ENCODE results near the gene ADAM22.
"Not testable (repeated sequence)": the region's sequence is repeated elsewhere in the genome, so short reads cannot be mapped to it uniquely, and the experiment has no call there.

ADAM22 gene, protein sequence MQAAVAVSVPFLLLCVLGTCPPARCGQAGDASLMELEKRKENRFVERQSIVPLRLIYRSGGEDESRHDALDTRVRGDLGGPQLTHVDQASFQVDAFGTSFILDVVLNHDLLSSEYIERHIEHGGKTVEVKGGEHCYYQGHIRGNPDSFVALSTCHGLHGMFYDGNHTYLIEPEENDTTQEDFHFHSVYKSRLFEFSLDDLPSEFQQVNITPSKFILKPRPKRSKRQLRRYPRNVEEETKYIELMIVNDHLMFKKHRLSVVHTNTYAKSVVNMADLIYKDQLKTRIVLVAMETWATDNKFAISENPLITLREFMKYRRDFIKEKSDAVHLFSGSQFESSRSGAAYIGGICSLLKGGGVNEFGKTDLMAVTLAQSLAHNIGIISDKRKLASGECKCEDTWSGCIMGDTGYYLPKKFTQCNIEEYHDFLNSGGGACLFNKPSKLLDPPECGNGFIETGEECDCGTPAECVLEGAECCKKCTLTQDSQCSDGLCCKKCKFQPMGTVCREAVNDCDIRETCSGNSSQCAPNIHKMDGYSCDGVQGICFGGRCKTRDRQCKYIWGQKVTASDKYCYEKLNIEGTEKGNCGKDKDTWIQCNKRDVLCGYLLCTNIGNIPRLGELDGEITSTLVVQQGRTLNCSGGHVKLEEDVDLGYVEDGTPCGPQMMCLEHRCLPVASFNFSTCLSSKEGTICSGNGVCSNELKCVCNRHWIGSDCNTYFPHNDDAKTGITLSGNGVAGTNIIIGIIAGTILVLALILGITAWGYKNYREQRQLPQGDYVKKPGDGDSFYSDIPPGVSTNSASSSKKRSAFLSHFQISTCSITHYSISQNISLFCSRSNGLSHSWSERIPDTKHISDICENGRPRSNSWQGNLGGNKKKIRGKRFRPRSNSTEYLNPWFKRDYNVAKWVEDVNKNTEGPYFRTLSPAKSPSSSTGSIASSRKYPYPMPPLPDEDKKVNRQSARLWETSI

GRCh38 chr7:87933953-87934698, at the start of gene ADAM22:
Gene ADAM22 (plus strand): TSS chr7:87934251. CDS start chr7:87934466, 215 bp downstream.
- DNase-seq: peak; percentile 85

- no peak for DNase-seq
Observed at GRCh38 chr7:87885018-87885417, 49.0 kb upstream of the ADAM22 start.

- no peak for DNase-seq
Observed at GRCh38 chr7:87886875-87887274, 47.2 kb upstream of the ADAM22 start.

GRCh38 chr7:87895363-87895762, 38.7 kb upstream of the ADAM22 start:
- DNase-seq: no peak

DNA sequence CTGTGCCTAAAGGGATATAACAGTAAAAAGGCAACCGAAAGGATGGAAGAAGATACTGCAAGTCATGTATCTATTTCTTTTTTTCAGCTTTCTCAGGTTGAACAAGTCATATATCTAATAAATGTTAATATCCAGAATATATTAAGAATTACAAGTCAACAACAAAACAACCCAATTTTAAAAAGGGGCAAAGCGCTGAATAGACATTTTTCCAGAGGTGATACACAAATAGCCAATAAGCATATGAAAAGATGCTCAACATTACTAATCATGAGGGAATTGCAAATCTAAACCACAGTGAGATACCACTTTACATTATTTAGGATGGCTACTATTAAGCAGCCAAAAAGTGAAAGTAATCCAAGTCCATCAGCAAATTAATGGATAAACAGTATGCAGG, 34.8 kb upstream of the ADAM22 start:
- no peak for DNase-seq

GRCh38 chr7:87907136-87907906, 26.7 kb upstream of the ADAM22 start:
- DNase-seq: not testable (repeated sequence)

DNA sequence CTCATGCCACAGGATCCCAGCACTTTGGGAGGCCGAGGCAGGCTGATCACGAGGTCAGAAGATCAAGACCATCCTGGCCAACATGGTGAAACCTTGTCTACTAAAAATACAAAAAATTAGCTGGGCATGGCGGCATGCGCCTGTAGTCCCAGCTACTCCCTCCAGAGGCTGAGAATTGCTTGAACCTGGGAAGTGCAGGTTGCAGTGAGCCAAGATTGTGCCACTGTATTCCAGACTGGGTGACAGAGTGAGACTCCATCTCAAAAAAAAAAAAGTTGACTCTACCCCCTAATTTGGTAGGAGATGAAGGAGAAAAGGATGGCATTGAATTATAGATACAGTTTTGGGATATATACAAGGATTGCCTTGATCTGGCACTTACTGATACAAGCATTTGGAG, 25.2 kb upstream of the ADAM22 start:
- DNase-seq: not testable (repeated sequence)

DNA sequence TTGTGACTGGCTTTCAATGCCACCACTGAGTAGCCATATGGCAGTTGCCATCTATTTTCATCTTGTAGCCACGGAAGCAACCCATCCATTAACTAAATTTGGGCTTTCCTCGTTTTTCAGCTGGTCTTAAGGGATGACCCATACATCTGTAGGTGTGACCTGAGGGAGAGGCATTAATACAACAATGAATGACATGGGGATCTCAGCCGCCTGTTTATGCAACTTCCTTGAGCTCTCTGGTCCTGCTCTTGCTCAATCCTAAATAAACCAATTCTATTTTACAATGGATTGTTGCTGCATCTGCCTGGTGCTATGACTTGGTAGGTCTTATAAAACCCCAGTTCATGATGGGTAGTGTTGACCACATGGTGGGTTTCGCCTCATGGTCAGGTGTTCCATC, 21.9 kb upstream of the ADAM22 start:
- DNase-seq: no peak

DNA sequence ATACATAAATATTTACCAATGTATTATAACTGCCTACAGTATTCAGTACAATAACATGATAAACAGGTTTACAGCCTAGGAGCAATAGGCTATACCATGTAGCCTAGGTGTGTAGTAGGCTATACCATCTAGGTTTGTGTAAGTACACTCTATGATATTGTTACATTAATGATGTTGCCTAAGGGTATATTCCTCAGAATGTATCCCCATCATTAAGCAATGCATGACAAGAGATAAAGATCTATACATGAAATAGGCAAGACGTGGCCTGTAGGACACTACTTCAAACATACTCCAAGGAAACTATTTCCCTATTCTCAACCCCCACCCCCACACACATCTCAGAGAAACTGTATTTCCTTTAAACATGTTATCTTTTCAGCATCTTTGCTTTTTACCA, 15.3 kb upstream of the ADAM22 start:
- no peak for DNase-seq

DNA sequence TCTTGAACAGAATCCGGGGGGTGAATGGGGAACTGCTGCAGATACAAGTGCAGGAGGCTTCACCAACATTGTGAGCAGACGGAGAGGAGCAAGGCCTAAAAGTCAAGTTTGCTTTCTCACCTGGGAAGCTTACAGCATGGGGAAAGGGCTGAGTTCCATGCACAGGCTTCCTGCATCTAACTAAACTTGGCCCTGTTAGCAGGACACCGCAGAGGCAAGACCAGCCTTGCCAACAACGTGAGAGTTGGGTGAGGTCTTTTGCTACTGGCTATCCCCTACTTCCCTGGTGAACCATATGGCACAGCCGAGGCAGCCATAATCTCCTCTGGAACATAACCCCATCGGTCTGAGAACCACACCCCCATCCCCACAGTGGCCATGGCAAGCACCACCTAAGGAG, 14.2 kb upstream of the ADAM22 start:
- DNase-seq: no peak

GRCh38 chr7:87920578-87920977, 13.5 kb upstream of the ADAM22 start:
- no peak for DNase-seq

DNA sequence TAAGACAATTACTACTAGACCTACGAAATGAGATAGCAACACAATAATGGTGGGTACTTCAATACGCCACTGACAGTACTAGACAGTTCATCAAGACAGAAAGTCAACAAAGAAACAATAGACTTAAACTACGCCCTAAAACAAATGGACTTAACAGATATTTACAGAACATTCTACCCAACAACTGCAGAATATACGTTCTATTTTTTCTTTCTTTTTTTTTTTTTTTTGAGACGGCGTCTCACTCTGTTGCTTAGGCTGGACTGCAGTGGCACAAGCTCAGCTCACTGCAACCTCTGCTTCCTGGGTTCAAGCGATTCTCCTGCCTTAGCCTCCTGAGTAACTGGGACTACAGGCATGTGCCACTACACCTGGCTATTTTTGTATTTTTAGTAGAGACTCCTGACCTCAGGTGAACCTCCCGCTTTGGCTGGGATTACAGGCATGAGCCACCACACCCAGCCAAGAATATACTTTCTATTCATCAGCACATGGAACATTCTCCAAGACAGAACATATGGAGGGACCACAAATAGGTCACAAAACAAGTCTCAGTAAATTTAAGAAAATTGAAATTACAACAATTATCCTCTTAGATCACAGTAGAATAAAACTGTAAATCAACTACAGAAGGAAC, 11.2 kb upstream of the ADAM22 start:
- DNase-seq: not testable (repeated sequence)

DNA sequence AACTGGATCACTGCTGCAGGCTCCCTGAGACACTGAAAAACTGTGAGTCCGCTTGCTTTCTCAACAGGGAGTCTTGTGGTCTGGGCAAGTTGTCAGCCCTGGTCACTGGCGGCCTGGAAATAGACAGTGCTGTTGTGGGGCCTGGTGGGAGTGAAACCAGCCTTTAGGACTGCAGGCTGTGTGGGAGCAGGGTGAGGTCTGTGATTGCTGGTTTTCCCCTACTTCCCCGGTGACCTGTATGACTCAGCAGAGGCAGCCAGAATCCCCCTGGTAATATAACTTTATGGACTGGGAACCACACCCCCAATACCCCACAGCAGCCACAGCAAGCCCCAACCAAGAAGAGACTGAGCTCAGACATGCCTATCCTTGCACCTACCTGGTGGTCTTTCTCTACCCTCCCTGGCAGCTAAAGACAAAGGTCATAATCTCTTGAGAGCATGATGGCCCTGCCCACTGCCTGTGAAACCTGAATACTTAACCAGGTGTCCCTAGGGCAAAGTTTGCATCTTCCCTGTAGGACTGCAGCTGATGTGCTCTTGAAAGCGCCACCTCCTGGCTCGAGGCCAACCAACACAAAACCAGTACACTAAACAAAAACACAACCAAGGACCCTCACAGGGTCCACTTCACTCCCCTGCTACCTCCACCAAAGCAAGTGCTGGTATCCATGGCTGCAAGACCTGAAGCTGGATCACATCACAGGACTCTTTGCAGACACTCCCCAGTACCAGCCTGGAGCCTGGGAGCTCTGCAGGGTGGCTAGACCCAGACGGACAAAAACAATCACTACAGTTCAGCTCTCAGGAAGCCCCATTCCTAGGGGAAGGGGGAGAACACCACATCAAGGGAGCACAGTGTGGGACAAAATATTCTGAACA, 7.2 kb upstream of the ADAM22 start:
- no peak for DNase-seq

GRCh38 chr7:87933605-87933952, 472 bp upstream of the ADAM22 start:
- no peak for DNase-seq

GRCh38 chr7:87934699-87935383, 790 bp downstream of the ADAM22 start:
- no peak for DNase-seq

DNA sequence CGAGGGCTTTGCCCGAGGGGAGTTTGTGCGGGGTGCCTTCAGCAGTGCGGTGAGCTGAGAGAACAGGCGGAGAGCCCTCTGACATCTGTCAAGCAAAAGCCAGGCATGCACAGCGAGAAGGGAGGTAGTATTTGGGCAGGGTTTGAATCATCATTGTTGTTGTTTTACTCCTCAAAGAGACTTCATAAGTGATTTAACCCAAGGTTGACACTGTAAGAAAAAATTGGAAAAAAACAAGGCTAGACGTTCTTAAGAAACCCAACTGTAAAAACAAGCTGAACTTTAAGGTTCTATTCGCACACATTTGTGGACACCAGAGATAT, 1.3 kb downstream of the ADAM22 start:
- DNase-seq: no peak

- no peak for DNase-seq
Observed at GRCh38 chr7:87941138-87941537, 7.1 kb downstream of the ADAM22 start.

DNA sequence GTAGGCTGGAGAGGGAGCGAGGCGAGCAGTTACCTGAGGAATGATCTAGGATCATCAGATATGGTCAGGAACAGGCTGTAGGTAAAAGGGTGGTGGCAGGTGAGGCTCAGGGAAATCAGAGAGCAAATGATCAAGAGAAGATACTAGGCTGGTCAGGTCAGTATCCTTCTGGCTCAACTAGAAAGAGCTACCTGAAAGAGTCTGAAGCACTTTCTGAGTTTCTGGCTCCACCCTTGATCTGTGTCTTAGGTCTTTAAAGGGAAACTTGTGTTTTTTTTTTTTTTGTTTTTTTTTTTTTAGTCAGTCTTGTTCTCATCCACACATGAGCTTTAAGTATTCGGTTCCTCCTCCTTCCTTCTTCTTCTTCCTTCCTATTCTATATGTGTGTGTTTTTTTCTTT, 10.5 kb downstream of the ADAM22 start:
- no peak for DNase-seq

DNA sequence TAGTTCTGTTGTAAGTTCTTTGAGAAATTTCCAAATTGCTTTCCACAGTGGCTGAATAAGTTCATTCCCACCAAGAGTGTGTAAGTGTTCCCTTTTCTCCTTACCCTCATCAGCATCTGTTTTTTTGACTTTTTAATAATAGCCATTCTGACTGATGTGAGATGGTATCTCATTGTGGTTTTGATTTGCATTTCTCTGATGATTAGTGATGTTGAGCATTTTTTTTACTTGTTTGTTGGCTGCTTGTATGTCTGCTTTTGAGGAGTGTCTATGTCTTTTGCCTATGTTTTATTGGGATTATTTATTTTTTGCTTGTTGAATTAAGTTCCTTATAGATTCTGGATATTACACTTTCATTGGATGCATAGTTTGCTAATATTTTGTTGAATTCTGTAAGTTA, 11.9 kb downstream of the ADAM22 start:
- not testable (repeated sequence) for DNase-seq

DNA sequence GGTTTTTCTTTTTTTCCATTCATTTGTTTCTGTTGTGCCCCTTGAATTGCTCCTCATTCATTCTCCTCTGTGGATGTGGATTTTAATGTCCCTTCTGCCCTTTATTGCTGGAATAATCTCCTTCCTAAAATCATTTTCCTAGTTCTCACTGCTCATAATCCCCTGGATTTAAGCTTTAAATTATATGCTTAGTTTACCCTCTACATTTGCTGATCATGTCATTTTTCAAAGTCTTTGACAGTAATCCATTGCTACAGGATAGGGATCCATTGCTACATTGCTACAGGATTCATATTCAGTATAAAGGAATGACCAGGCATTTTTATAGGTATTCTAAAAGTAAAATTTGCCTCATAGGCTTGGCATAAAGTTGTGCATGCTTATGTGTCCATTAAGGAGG, 14.3 kb downstream of the ADAM22 start:
- no peak for DNase-seq

All from GDM1 (cell line).